Activated T-cell treated with anti-CD3 and anti-CD28 coated beads for 1 hour (primary cell): ENCODE results near the gene NECTIN1.
A peak's percentile ranks its signal among the peaks of the same experiment; 100 is the strongest.

Experiments used
- DNase-seq: peaks from one replicate; pipeline ENCODE4 v3.0.0-alpha.2; 2020; ENCODE audit warnings: low read depth

NECTIN1 gene

DNA sequence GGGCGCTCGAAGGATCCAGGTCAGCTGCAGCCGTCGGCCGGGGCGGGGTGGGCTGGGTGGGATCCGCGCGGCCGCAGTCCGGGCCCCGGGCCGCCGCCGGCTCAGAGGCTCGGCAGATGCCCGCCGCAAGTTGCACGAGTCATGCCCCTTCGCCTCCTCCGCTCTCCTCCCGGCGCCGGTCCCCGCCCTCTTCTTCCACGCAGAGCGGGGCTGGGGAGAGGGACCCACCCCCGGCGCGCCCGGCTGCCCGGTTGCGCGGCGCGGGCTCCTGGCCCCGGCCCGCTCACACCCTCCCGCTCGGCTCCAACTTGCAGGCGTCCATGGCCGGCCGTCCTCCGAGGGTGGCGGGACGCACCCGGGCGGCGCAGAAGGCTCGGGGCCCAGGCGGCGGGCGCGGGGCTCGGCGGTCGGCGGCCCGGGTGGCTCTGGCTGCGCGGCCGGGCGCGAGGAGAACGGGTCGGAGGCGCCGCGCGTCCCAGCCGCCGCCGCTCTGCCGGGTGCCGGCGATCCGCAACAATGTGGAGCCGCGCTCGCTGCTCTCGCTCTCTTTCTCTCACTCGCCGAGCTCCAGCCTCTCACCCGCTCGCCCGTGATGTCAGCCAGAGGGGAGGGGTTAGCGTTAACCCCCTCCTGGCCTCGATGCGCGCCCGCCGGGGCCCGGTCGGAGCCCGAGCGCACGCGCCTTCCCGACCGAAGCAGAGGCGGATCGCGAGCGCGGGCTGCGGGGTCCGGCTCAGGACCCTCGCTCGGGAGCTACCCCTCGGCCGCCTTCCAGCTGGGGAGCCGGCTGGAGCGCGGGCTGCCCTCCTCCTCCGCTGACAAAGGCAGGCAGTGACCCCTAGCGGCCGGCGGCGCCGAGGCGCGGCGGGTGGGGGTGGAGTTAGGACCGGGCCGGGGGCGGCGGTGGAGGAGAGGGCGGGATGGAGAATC, at the start of gene NECTIN1:
TSS of gene NECTIN1 (minus strand) at position 550 of the 930 bp plus-strand sequence. CDS start 647 bp downstream, outside the sequence.
- peak; percentile 80 for DNase-seq

- DNase-seq, result no peak
Measured at GRCh38 chr11:119778391-119779194, 49.6 kb upstream of the NECTIN1 start.

- no peak for DNase-seq
Measured at GRCh38 chr11:119777940-119778339, 48.9 kb upstream of the NECTIN1 start.

- DNase-seq, result no peak
Measured at GRCh38 chr11:119776651-119777050, 47.7 kb upstream of the NECTIN1 start.

DNA sequence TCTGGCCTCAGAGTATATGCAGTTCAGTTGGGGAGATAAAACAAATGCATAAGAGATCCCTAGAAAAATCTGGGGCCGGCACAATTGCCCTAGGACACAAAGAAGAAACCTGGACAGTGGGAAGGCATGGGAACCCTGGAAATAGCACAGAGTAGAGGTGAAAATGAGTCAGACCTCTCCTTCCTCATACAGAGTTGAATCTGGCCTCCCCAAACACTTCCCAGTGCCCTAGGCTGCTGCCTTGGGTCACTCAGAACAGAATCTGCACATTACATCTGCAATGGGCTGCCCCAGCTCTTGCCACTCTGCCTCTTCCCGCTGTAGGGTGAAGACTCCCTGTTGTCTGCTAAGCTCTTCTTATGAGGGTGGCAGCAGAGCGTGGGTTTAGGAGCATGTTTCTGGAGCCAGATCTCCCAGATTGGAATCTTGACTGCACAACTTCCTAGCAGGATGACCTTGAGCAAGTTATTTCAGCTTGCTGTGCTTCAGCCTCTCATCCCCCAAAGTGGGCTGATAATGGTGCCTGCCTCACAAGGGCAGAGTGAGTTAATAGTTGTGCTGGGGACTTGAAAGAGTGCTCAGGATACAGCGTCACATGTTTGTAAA, 47.1 kb upstream of the NECTIN1 start:
- DNase-seq, result no peak

GRCh38 chr11:119774172-119774763, 45.3 kb upstream of the NECTIN1 start:
- no peak for DNase-seq

GRCh38 chr11:119772641-119773415, 43.8 kb upstream of the NECTIN1 start:
- DNase-seq, result no peak

GRCh38 chr11:119772076-119772475, 43.1 kb upstream of the NECTIN1 start:
- no peak for DNase-seq

DNA sequence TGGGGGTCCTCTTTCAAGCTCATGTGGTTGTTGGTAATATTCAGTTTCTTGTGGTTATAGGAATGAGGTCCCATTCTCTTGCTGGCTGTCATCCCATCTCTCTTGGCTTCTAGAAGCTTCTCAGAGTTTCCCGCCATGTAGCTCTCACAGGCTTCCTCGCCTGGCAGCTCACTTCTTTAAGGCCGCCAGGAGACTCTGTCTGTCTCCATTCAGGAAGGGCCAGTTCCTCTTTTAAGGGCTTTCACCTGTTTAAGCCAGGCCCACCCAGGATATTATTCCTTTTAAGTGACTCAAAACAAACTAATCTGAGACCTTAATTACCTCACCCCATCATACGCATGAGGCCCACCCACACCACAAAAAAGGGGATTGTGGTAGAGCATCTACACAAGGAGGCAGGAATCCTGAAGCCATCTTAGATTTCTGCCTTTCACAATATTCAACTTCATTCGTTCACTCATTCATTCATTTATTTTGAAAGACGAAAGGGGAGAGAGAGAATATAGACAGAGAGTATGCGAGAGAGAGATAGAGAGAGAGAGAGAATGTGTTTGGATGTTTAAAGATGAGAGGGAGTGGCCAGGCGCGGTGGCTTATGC, 42.3 kb upstream of the NECTIN1 start:
- no peak for DNase-seq

GRCh38 chr11:119765628-119766027, 36.6 kb upstream of the NECTIN1 start:
- no peak for DNase-seq

DNA sequence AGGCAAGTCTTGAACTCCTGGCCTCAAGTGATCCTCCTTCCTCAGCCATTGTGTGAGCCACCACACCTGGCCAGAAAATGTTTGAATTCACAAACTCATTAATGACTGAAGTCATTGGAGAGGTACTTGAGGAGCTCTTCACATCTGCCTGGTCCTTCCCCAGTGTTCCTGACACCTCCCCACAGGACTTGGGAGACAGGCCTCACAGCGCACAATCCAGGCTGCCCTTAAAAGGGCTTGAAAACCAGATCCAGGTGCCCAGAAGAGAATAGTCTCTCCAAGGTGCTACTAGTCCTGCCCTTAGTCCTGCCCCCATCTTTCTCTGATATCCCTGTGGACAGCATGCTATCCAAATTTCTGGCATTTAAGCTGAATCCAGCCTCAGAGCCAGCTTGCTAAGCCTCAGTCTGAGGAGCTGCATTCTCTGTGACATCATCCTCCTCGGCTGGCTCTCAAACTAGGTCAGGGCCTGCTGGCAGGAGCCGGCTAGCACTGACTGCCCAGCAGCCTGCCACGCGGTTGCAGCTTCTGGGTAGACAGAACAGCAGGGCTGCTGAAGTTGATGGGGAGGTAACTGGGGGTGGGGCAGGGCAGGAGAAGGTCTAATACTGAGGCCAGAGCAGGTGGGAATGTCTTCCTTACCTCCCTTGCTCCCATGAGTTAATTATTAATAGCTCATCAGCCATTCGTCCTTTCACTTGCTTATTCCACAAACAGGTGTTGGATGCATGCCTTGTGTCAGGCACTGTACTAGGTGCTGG, 35.3 kb upstream of the NECTIN1 start:
- DNase-seq, result no peak

DNA sequence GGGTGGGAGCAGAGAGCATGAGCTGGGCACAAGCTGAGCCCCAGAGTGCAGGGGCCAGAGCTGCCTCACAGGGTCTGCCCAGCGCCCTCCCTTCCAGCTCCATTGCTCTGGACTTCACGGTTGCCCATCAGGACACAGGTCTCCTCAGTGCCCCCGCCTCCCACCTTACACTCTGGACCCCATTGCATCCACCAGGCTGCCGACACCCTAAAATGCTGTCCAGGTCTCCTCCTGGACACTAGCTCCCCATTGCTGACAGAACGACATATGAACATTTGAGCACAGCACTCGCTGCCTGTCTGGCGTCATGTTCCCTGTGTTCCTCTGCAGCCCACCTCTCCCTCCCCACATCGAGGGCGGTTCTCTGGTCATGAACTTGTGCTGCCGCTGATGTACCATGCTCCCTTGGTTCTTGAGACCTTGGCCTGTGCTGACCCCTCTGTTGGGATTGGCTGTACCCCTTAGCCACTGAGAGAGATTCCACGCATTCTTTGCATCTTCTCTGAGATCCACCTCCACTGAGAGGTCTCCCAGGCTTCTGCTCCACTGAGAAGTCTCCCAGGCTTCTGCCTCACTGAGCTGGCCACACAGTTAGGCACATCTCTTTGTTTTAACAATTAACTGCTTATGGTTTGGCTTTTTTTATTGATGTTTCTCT, 34.2 kb upstream of the NECTIN1 start:
- DNase-seq, result no peak

GRCh38 chr11:119759747-119760412, 30.9 kb upstream of the NECTIN1 start:
- no peak for DNase-seq

GRCh38 chr11:119759324-119759723, 30.3 kb upstream of the NECTIN1 start:
- no peak for DNase-seq

GRCh38 chr11:119758291-119758690, 29.3 kb upstream of the NECTIN1 start:
- DNase-seq, result no peak

DNA sequence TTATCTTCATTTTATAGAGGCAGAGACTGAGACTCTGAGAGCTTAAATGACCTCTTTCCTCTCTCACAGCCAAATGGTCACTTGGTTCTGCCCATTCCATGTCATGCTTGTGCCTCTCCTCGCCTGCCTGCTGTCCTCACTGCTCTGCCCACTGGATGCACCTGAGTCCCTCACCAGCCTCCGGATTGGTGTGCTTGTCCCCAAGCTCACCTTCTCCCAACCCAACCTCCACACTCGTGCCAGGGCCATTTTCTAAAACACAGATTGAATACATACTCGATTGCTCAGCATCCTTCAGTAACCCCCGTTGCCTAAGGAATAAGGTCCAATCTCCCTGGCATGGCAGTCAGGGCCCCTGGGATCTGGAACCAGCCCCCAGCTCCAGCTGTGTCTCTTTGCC, 28.4 kb upstream of the NECTIN1 start:
- DNase-seq, result no peak

DNA sequence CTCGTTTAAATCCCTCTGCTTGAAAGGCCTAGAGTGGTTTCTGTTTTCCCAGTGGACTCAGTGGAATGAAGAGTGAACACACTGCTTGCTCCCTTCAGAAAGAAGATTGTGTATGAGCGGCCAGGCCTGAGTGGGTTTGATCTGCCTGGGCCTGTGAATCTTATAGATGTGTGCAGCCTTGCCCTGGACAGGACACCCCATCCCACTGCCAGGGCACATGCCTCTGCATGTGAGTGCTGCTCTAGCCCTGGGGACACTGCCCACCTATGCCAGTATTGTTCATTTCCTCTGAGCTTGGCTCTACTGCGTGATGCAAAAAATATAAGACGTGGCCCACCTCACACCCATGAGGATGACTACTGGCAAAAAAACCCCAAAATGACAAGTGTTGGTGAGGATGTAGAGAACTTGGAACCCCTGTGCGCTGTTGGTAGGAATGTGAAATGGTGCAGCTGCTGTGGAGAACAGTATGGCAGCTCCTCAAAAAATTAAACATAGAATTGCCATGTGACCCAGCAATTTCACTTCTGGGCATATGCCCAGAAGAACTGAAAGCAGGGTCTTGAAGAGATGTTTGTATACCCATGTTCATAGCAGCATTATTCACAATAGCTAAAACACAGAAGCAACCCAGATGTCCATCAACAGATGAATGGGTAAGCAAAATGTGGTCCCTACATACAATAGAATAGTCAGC, 27.3 kb upstream of the NECTIN1 start:
- no peak for DNase-seq

GRCh38 chr11:119755356-119756071, 26.5 kb upstream of the NECTIN1 start:
- DNase-seq, result no peak
